RWPE2 (cell line): ENCODE data around the gene KITLG.

ENCODE experiments used
- ATAC-seq: fragments of 200-7000 bp; cut with Tn5 transposase; 3 replicates; pipeline ENCODE4 v1.9.1; 2021; ENCODE audit warnings: low read depth
- DNase-seq: peaks from one replicate; pipeline ENCODE4 v3.0.0-alpha.2; 2020; ENCODE audit warnings: low spot score
- H3K27ac ChIP-seq: fragments of 450-650 bp; 2 replicates; pipeline ENCODE4 v1.5.1; 2017; ENCODE audit warnings: mild to moderate bottlenecking; ENCODE audit not compliant: poor library complexity, severe bottlenecking
- H3K27me3 ChIP-seq: fragments of 250-450 bp; sonication (Bioruptor Pico); 2 replicates; pipeline ENCODE4 v1.5.1; 2021; ENCODE audit warnings: mild to moderate bottlenecking, moderate library complexity; ENCODE audit not compliant: insufficient read depth, poor library complexity, severe bottlenecking
- H3K36me3 ChIP-seq: fragments of 250-450 bp; sonication (Bioruptor Pico); 2 replicates; pipeline ENCODE4 v1.5.1; 2020; ENCODE audit warnings: low read depth, mild to moderate bottlenecking, moderate library complexity
- H3K4me1 ChIP-seq: fragments of 250-450 bp; sonication (Bioruptor Pico); 2 replicates; pipeline ENCODE4 v1.5.1; 2021; ENCODE audit warnings: mild to moderate bottlenecking, moderate library complexity; ENCODE audit not compliant: insufficient read depth, poor library complexity, severe bottlenecking
- H3K4me3 ChIP-seq: fragments of 250-450 bp; sonication (Bioruptor Pico); 2 replicates; pipeline ENCODE4 v1.5.1; 2021; ENCODE audit warnings: mild to moderate bottlenecking, moderate library complexity; ENCODE audit not compliant: severe bottlenecking
- H3K9me3 ChIP-seq: fragments of 250-450 bp; sonication (Bioruptor Pico); 2 replicates; pipeline ENCODE4 v1.5.1; 2021; ENCODE audit warnings: mild to moderate bottlenecking, moderate library complexity; ENCODE audit not compliant: severe bottlenecking
- CTCF ChIP-seq: fragments of 450-650 bp; IDR thresholded peaks from one replicate; pipeline ENCODE4 v1.5.1; 2017; ENCODE audit warnings: mild to moderate bottlenecking, moderate library complexity; ENCODE audit not compliant: poor library complexity, severe bottlenecking

The KITLG gene

GRCh38 chr12:88538250-88538649, 42.0 kb downstream of the KITLG start:
- DNase-seq (no peak), ATAC-seq (no peak)
- TF ChIP-seq CTCF: no peak
- Histone ChIP-seq H3K36me3 (no peaks in the 10 kb centered on the region), H3K27me3 (peaks cover 3% of the 10 kb centered on the region), H3K4me1 (no peaks in the 10 kb centered on the region), H3K4me3 (no peak overlapping the region), H3K9me3 (no peaks in the 10 kb centered on the region), H3K27ac (no peak overlapping the region)

- no peak for TF ChIP-seq CTCF
- no peak for DNase-seq
- no peak for ATAC-seq
- Histone ChIP-seq H3K9me3 (no peaks in the 10 kb centered on the region), H3K4me3 (no peak overlapping the region), H3K27ac (no peak overlapping the region), H3K27me3 (peaks cover 3% of the 10 kb centered on the region), H3K4me1 (peaks cover 6% of the 10 kb centered on the region), H3K36me3 (no peaks in the 10 kb centered on the region)
These were observed 49.4 kb downstream of the KITLG start for GRCh38 chr12:88530868-88531267.

GRCh38 chr12:88529531-88530488, 50.5 kb downstream of the KITLG start:
- ATAC-seq: no peak
- H3K27ac ChIP-seq: no peak overlapping the region
- H3K36me3 ChIP-seq: no peaks in the 10 kb centered on the region
- peaks cover 1% of the 10 kb centered on the region for H3K27me3 ChIP-seq
- TF ChIP-seq CTCF: no peak
- H3K4me3 ChIP-seq: no peak overlapping the region
- DNase-seq: no peak
- peaks cover 6% of the 10 kb centered on the region for H3K4me1 ChIP-seq
- H3K9me3 ChIP-seq: no peaks in the 10 kb centered on the region

- H3K4me1 ChIP-seq: peaks cover 15% of the 10 kb centered on the region
- H3K36me3 ChIP-seq: no peaks in the 10 kb centered on the region
- no peak for ATAC-seq
- no peak overlapping the region for H3K4me3 ChIP-seq
- DNase-seq: no peak
- no peaks in the 10 kb centered on the region for H3K9me3 ChIP-seq
- H3K27ac ChIP-seq: no peak overlapping the region
- no peaks in the 10 kb centered on the region for H3K27me3 ChIP-seq
- TF ChIP-seq CTCF: no peak
These were observed 57.3 kb downstream of the KITLG start for GRCh38 chr12:88522961-88523360.

- Histone ChIP-seq H3K36me3 (no peaks in the 10 kb centered on the region), H3K4me3 (no peak overlapping the region), H3K4me1 (peaks cover 19% of the 10 kb centered on the region), H3K9me3 (no peaks in the 10 kb centered on the region), H3K27ac (peak overlapping the region; percentile 16), H3K27me3 (no peaks in the 10 kb centered on the region)
- DNase-seq (no peak), ATAC-seq (peak; percentile 17; the same call in 2 of the 3 replicates)
- no peak for TF ChIP-seq CTCF
These were observed 59.8 kb downstream of the KITLG start for GRCh38 chr12:88520436-88520820.
